SK-N-SH (cell line): ENCODE data around the gene PPM1K. TPM values are rescaled to one million over a fixed set of nuclear protein-coding genes. Genes with fewer than 3 reads are reported as not detected.

Experiments
- CTCF ChIA-PET: fragments of 300-600, 350-600 bp; formaldehyde crosslinking; extraction: SDS; loops from one replicate; lab custom pipeline; 2021; lab: Yijun Ruan, JAX
- POLR2A ChIA-PET: fragments of 350-600 bp; sonication (Branson Sonifier 250); formaldehyde crosslinking; extraction: SDS; loops from one replicate; lab custom pipeline; 2020; ENCODE audit warnings: antibody characterized with exemption, inconsistent platforms; lab: Yijun Ruan, JAX
- DNase-seq: peaks from one replicate; pipeline ENCODE4 v3.0.0; 2012
- H2AFZ ChIP-seq: fragments of 200-600 bp; sonication (generic); 2 replicates; pipeline ENCODE4 v1.8.1; 2016; ENCODE audit warnings: antibody characterized with exemption, mild to moderate bottlenecking, low read depth
- H3F3A ChIP-seq: fragments of 200-600 bp; sonication (generic); replicated peaks from 2 replicates; pipeline ENCODE3; 2016; ENCODE audit warnings: antibody characterized with exemption, mild to moderate bottlenecking; ENCODE audit not compliant: insufficient read depth
- H3K27ac ChIP-seq, 2 experiments: fragments of 200-500 bp in 1 of 2; fragments of 200-600 bp in 1 of 2; sonication (Bioruptor generic) in 1 of 2; sonication (generic), shearing (Covaris generic) in 1 of 2; 2 replicates each; pipeline versions ENCODE4 v1.5.1 to v1.6.1; 2014 to 2016; ENCODE audit warnings: low read depth in 2 of 2, inconsistent platforms in 1 of 2, low read length in 1 of 2, mild to moderate bottlenecking in 1 of 2, mixed read lengths in 1 of 2
- H3K27me3 ChIP-seq: fragments of 200-600 bp; sonication (generic), shearing (Covaris generic); 2 replicates; pipeline ENCODE4 v1.6.1; 2016; ENCODE audit warnings: mixed run types; ENCODE audit not compliant: insufficient read depth
- H3K36me3 ChIP-seq, 2 experiments: fragments of 200-500 bp in 1 of 2; fragments of 200-600 bp in 1 of 2; sonication (Bioruptor generic) in 1 of 2; sonication (generic) in 1 of 2; replicated peaks in 1 of 2; 2 replicates each; pipeline versions ENCODE3 to v1.5.1; 2014 to 2016; ENCODE audit warnings: low read length in 1 of 2, mild to moderate bottlenecking in 1 of 2; ENCODE audit not compliant: insufficient read depth in 2 of 2, control insufficient read depth in 1 of 2
- H3K4me1 ChIP-seq, 2 experiments: fragments of 200-500 bp in 1 of 2; fragments of 200-600 bp in 1 of 2; sonication (Bioruptor generic) in 1 of 2; sonication (generic), shearing (Covaris generic) in 1 of 2; 2 replicates each; pipeline versions ENCODE4 v1.5.1 to v1.6.1; 2014 to 2016; ENCODE audit warnings: low read depth in 1 of 2, low read length in 1 of 2, mixed run types in 1 of 2; ENCODE audit not compliant: insufficient read depth in 2 of 2, control insufficient read depth in 1 of 2
- H3K4me2 ChIP-seq: fragments of 200-600 bp; sonication (generic), shearing (Covaris generic); 2 replicates; pipeline ENCODE4 v1.6.1; 2017; ENCODE audit warnings: mixed run types
- H3K4me3 ChIP-seq, 2 experiments: fragments of 200-500 bp in 1 of 2; fragments of 200-600 bp in 1 of 2; sonication (Bioruptor generic) in 1 of 2; sonication (generic), shearing (Covaris generic) in 1 of 2; 2 replicates each; pipeline versions ENCODE4 v1.5.1 to v1.8.1; 2014 to 2016; ENCODE audit warnings: low read depth in 2 of 2, inconsistent platforms in 1 of 2, low read length in 1 of 2, mild to moderate bottlenecking in 1 of 2, mixed read lengths in 1 of 2, moderate library complexity in 1 of 2
- H3K79me2 ChIP-seq: fragments of 200-600 bp; sonication (generic); 2 replicates; pipeline ENCODE4 v1.8.1; 2017; ENCODE audit warnings: mild to moderate bottlenecking; ENCODE audit not compliant: insufficient read depth
- H3K9ac ChIP-seq: fragments of 200-600 bp; sonication (generic); 2 replicates; pipeline ENCODE4 v1.6.1; 2017; ENCODE audit warnings: mixed run types
- H3K9me2 ChIP-seq: fragments of 200-600 bp; sonication (generic); 2 replicates; pipeline ENCODE4 v1.6.1; 2017; ENCODE audit warnings: mixed run types
- H3K9me3 ChIP-seq: fragments of 200-600 bp; sonication (generic); 2 replicates; pipeline ENCODE4 v1.6.1; 2017; ENCODE audit warnings: mixed run types, mild to moderate bottlenecking, moderate library complexity
- H4K20me1 ChIP-seq: fragments of 200-600 bp; sonication (generic); 2 replicates; pipeline ENCODE4 v1.6.1; 2017; ENCODE audit warnings: mild to moderate bottlenecking, mixed run types; ENCODE audit not compliant: insufficient read depth
- CTCF ChIP-seq: fragments of 200-600 bp; sonication (generic); IDR thresholded peaks from 2 replicates; pipeline ENCODE4 v1.6.1; 2017; ENCODE audit warnings: antibody characterized with exemption, mild to moderate bottlenecking, moderate library complexity
- FOSL2 ChIP-seq: IDR thresholded peaks from 2 replicates; pipeline ENCODE4 v1.4.0; 2012; ENCODE audit warnings: low read depth, mild to moderate bottlenecking, moderate library complexity, borderline replicate concordance
- FOXM1 ChIP-seq: IDR thresholded peaks from 2 replicates; pipeline ENCODE4 v1.4.0; 2012; ENCODE audit warnings: low read depth, mild to moderate bottlenecking
- GABPA ChIP-seq: IDR thresholded peaks from 2 replicates; pipeline ENCODE4 v1.4.0; 2012; ENCODE audit warnings: low read depth, mild to moderate bottlenecking
- MEF2A ChIP-seq: IDR thresholded peaks from 2 replicates; pipeline ENCODE4 v1.4.0; 2012; ENCODE audit warnings: low read depth, borderline replicate concordance
- MXI1 ChIP-seq: IDR thresholded peaks from 2 replicates; pipeline ENCODE4 v1.6.1; 2012; ENCODE audit warnings: mild to moderate bottlenecking, low read depth, low read length, improper control_type of control experiment
- NFIC ChIP-seq: IDR thresholded peaks from 2 replicates; pipeline ENCODE4 v1.4.0; 2012; ENCODE audit warnings: borderline replicate concordance
- NRF1 ChIP-seq: IDR thresholded peaks from 2 replicates; pipeline ENCODE4 v1.6.1; 2012; ENCODE audit warnings: low read depth, mild to moderate bottlenecking, low read length
- PBX3 ChIP-seq: IDR thresholded peaks from 2 replicates; pipeline ENCODE4; 2012
- RAD21 ChIP-seq: IDR thresholded peaks from 2 replicates; pipeline ENCODE4 v1.6.1; 2012; ENCODE audit warnings: mild to moderate bottlenecking, low read length
- REST ChIP-seq: IDR thresholded peaks from 2 replicates; pipeline ENCODE4 v1.6.1; 2012; ENCODE audit warnings: mild to moderate bottlenecking, low read depth, low read length, moderate library complexity
- RFX5 ChIP-seq: IDR thresholded peaks from 2 replicates; pipeline ENCODE4 v1.6.1; 2012; ENCODE audit warnings: mild to moderate bottlenecking, improper control_type of control experiment, low read length
- SIN3A ChIP-seq: IDR thresholded peaks from 2 replicates; pipeline ENCODE4 v1.6.1; 2012; ENCODE audit warnings: low read depth, mild to moderate bottlenecking, low read length, moderate library complexity, borderline replicate concordance
- SMC3 ChIP-seq: IDR thresholded peaks from 2 replicates; pipeline ENCODE4 v1.6.1; 2012; ENCODE audit warnings: low read depth, low read length, improper control_type of control experiment
- TCF12 ChIP-seq: IDR thresholded peaks from 2 replicates; pipeline ENCODE4 v1.4.0; 2012
- TEAD4 ChIP-seq: IDR thresholded peaks from 2 replicates; pipeline ENCODE4 v1.4.0; 2012; ENCODE audit warnings: mild to moderate bottlenecking, borderline replicate concordance; ENCODE audit not compliant: insufficient read depth
- USF1 ChIP-seq: IDR thresholded peaks from 2 replicates; pipeline ENCODE4 v1.4.0; 2012; ENCODE audit warnings: low read depth, borderline replicate concordance
- USF2 ChIP-seq: fragments of 150-350 bp; IDR thresholded peaks from 2 replicates; pipeline ENCODE4 v1.6.1; 2017; ENCODE audit warnings: antibody characterized with exemption, low read length, low read depth, borderline replicate concordance
- YY1 ChIP-seq: IDR thresholded peaks from 2 replicates; pipeline ENCODE4 v1.4.0; 2012; ENCODE audit warnings: low read depth, mild to moderate bottlenecking
- WGBS: methylation state at CpG from one replicate; pipeline ENCODE4 v1.1.6; 2017; ENCODE audit warnings: low lambda C conversion rate; 5-methylcytosine and 5-hydroxymethylcytosine counted together
- polyA plus RNA-seq, 3 experiments: library from polyadenylated mRNA; depleted of rRNA; stranded (reverse); fragments of >200 nt; gene quantifications; 2 replicates each; pipeline ENCODE4 v1.2.3, GENCODE V29; 2012
- TF ChIP-seq, protein P1 (sequence below): IDR thresholded peaks from 2 replicates; pipeline ENCODE4 v1.4.0; 2012; ENCODE audit warnings: low read depth, borderline replicate concordance
- TF ChIP-seq, protein P2 (sequence below): fragments of 150-350 bp; IDR thresholded peaks from 2 replicates; pipeline ENCODE4 v1.6.1; 2016; ENCODE audit warnings: mild to moderate bottlenecking, low read depth, low read length

PPM1K gene
- polyA plus RNA-seq, 1 of the 3 experiments (the other 2 are of a cell fraction) = 2.5 TPM

DNA sequence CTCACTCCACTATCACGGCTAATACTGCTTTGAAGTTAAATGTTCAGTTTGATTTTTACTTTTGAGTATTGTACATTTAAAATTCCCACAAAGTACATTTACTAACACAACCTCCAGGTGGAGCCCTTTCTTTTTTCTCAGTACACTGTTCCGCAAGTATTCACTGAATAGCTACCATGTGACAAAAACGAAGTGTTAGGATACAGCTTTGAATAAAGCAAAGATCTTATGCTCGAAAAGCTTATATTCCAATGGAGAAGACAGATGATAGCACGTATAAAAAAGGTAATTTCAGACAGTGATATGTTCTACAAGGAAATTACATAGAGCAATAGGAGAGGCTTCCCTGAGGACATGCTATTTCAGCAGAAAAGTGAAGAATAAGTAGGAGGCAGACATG lies 65.3 kb downstream of the PPM1K start:
- Histone ChIP-seq H3K79me2 (no peaks in the 10 kb centered on the region), H3K27ac (no peak overlapping the region), H4K20me1 (no peaks in the 10 kb centered on the region), H3F3A (no peaks in the 10 kb centered on the region), H2AFZ (no peak overlapping the region; the same call in 1 of the 2 replicates), H3K9ac (no peak overlapping the region), H3K4me2 (no peak overlapping the region), H3K4me1 (no peaks in the 10 kb centered on the region), H3K4me3 (no peak overlapping the region), H3K36me3 (no peaks in the 10 kb centered on the region), H3K9me2 (no peaks in the 10 kb centered on the region), H3K27me3 (no peaks in the 10 kb centered on the region; the same call in 1 of the 2 replicates), H3K9me3 (no peaks in the 10 kb centered on the region)
- 3% methylated on average over 5 of the region's 5 CpGs for WGBS
- DNase-seq = peak; percentile 44
- no peak for TF ChIP-seq FOXM1
- TF ChIP-seq SMC3 = peak; percentile 84
- no peak for TF ChIP-seq YY1
- no peak for TF ChIP-seq NRF1
- TF ChIP-seq, protein P1, sequence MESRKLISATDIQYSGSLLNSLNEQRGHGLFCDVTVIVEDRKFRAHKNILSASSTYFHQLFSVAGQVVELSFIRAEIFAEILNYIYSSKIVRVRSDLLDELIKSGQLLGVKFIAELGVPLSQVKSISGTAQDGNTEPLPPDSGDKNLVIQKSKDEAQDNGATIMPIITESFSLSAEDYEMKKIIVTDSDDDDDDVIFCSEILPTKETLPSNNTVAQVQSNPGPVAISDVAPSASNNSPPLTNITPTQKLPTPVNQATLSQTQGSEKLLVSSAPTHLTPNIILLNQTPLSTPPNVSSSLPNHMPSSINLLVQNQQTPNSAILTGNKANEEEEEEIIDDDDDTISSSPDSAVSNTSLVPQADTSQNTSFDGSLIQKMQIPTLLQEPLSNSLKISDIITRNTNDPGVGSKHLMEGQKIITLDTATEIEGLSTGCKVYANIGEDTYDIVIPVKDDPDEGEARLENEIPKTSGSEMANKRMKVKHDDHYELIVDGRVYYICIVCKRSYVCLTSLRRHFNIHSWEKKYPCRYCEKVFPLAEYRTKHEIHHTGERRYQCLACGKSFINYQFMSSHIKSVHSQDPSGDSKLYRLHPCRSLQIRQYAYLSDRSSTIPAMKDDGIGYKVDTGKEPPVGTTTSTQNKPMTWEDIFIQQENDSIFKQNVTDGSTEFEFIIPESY = no peak
- no peak for TF ChIP-seq USF2
- TF ChIP-seq REST = no peak
- TF ChIP-seq MEF2A = no peak
- TF ChIP-seq, protein P2, sequence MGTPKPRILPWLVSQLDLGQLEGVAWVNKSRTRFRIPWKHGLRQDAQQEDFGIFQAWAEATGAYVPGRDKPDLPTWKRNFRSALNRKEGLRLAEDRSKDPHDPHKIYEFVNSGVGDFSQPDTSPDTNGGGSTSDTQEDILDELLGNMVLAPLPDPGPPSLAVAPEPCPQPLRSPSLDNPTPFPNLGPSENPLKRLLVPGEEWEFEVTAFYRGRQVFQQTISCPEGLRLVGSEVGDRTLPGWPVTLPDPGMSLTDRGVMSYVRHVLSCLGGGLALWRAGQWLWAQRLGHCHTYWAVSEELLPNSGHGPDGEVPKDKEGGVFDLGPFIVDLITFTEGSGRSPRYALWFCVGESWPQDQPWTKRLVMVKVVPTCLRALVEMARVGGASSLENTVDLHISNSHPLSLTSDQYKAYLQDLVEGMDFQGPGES = no peak
- TF ChIP-seq TCF12 = no peak
- peak; percentile 76 for TF ChIP-seq CTCF
- TF ChIP-seq RFX5 = no peak
- TF ChIP-seq FOSL2 = no peak
- TF ChIP-seq SIN3A = no peak
- no peak for TF ChIP-seq TEAD4
- TF ChIP-seq NFIC = no peak
- TF ChIP-seq RAD21 = peak; percentile 77
- no peak for TF ChIP-seq PBX3
- no peak for TF ChIP-seq GABPA
- TF ChIP-seq MXI1 = 0 out of 2 replicates have a peak, but pooled peaks have one; percentile 42
- TF ChIP-seq USF1 = peak; percentile 9; the same call in 1 of the 2 replicates
- ChIA-PET POLR2A (interaction anchor here (1.0 kb wide), 1 partner anchor 296 kb away, joined by 3 read pairs; no protein-coding TSS in a partner anchor), CTCF (interaction anchor here (0.6 to 5.3 kb wide), 36 partner anchors 8 to 678 kb away, joined by 3 to 93 read pairs (median 4); partner anchors contain the start of genes HERC5 and HERC6)
